ENCODE measurements around the gene HECA.
"Not testable (repeated sequence)": the region's sequence is repeated elsewhere in the genome, so short reads cannot be mapped to it uniquely, and the experiment has no call there.

The HECA gene

DNA sequence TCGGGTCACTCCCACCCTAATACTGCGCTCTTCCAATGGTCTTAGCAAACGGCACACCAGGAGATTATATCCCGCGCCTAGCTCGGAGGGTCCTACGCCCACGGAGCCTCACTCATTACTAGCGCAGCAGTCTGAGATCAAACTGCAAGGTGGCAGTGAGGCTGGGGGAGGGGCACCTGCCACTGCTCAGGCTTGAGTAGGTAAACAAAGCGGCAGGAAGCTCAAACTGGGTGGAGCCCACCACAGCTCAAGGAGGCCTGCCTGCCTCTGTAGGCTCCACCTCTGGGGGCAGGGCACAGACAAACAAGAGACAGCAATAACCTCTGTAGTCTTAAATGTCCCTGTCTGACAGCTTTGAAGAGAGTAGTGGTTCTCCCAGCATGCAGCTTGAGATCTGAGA, 75.9 kb downstream of the HECA start:
- not testable (repeated sequence) for DNase-seq (ENCODE audit: low spot score)

DNA sequence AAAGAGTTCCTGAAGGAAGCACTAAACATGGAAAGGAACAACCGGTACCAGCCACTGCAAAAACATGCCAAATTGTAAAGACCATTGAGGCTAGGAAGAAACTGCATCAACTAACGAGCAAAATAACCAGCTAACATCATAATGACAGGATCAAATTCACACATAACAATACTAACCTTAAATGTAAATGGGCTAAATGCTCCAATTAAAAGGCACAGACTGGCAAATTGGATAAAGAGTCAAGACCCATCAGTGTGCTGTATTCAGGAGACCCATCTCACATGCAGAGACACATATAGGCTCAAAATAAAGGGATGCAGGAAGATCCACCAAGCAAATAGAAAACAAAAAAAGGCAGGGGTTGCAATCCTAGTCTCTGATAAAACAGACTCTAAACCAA, 77.6 kb downstream of the HECA start:
- DNase-seq (ENCODE audit: low spot score), result not testable (repeated sequence)

DNA sequence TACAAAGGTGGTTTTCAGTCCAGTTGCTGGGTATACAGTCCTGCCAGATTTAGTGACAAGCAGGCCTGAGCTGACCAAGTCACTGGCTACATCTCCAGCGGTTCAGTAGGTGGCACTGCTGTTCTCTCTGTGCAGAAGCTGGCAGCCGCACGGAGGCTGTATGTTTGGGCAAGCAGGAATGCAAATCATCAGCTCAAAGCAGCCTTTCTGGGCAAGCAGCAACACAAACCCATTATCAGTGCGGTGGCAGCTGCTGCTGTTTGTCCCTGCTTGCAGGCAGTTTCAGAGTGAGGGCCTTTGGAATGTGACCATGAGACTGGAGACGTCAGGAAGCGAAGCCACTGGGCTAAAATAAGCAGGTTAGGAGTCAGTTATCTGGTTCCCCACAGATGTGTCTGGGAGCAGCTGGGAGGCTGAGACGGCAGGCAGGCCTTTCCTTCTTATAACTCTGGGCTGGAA, 84.4 kb downstream of the HECA start:
- DNase-seq (ENCODE audit: low spot score), result peak; percentile 91

- no peak for DNase-seq (ENCODE audit: low spot score)
Measured at GRCh38 chr6:139219746-139220145, 84.9 kb downstream of the HECA start.

- not testable (repeated sequence) for DNase-seq (ENCODE audit: low spot score)
Measured at GRCh38 chr6:139228387-139228786, 93.5 kb downstream of the HECA start.

All from AG08395 (cell line).